ENCODE data around the gene SYNE1.

GRCh38 chr6:152603911-152604310 lies 33.3 kb downstream of the SYNE1 start:
- no peak for TF ChIP-seq CTCF (IDR thresholded peaks at IDR 0.05; ENCODE audit: control extremely low read depth in 1 of 3, insufficient read depth in 1 of 3, low read depth in 1 of 3, low read length in 3 of 3)
- no peak for TF ChIP-seq EP300 (IDR thresholded peaks at IDR 0.05; ENCODE audit: borderline replicate concordance in 1 of 2, low read depth in 2 of 2, low read length in 2 of 2)
- TF ChIP-seq POLR2A (IDR thresholded peaks at IDR 0.05; ENCODE audit: control extremely low read depth in 1 of 2, low read depth in 2 of 2, low read length in 2 of 2), result no peak
- TF ChIP-seq RFX5 (IDR thresholded peaks at IDR 0.05; ENCODE audit: borderline replicate concordance, low read depth, low read length), result no peak
- TF ChIP-seq SP1 (IDR thresholded peaks at IDR 0.05; ENCODE audit: low read depth, low read length), result no peak
- TF ChIP-seq USF2 (IDR thresholded peaks at IDR 0.05; ENCODE audit: low read length), result no peak
- no peak for TF ChIP-seq BACH1 (IDR thresholded peaks at IDR 0.05; ENCODE audit: low read length)
- no peak for TF ChIP-seq CBX5 (IDR thresholded peaks at IDR 0.05; ENCODE audit: low read depth, low read length)
- TF ChIP-seq EGR1 (IDR thresholded peaks at IDR 0.05; ENCODE audit: borderline replicate concordance, low read depth, low read length), result no peak
- no peak for TF ChIP-seq PHF8 (conservative IDR thresholded peaks at IDR 0.05; ENCODE audit: low read depth, low read length)
- TF ChIP-seq SP2 (IDR thresholded peaks at IDR 0.05; ENCODE audit: low read length), result no peak
- no peak for TF ChIP-seq NANOG (IDR thresholded peaks at IDR 0.05; ENCODE audit: insufficient read depth, low read depth, low read length, poor library complexity, severe bottlenecking)
- TF ChIP-seq NRF1 (IDR thresholded peaks at IDR 0.05; ENCODE audit: low read depth, low read length), result no peak

Data from H1 (cell line).